Measurements from ENCODE around the gene MAX.

GRCh38 chr14:65071544-65071943 is 30.8 kb downstream of the MAX start:
- no peak for TF ChIP-seq CTCF (IDR thresholded peaks at IDR 0.05; ENCODE audit: poor library complexity, severe bottlenecking)
- TF ChIP-seq EP300 (conservative IDR thresholded peaks at IDR 0.05; ENCODE audit: poor library complexity, severe bottlenecking), result no peak
- no peak for TF ChIP-seq SMC3 (conservative IDR thresholded peaks at IDR 0.05; ENCODE audit: poor library complexity)
- TF ChIP-seq EZH2 (IDR thresholded peaks at IDR 0.05; ENCODE audit: borderline replicate concordance, insufficient read depth, low read length, poor library complexity, severe bottlenecking), result no peak
- no peak for TF ChIP-seq TAF1 (IDR thresholded peaks at IDR 0.05; ENCODE audit: low read depth)
- TF ChIP-seq POLR2AphosphoS5 (IDR thresholded peaks at IDR 0.05), result no peak
